ENCODE measurements around the gene RAB36.

Gene RAB36

DNA sequence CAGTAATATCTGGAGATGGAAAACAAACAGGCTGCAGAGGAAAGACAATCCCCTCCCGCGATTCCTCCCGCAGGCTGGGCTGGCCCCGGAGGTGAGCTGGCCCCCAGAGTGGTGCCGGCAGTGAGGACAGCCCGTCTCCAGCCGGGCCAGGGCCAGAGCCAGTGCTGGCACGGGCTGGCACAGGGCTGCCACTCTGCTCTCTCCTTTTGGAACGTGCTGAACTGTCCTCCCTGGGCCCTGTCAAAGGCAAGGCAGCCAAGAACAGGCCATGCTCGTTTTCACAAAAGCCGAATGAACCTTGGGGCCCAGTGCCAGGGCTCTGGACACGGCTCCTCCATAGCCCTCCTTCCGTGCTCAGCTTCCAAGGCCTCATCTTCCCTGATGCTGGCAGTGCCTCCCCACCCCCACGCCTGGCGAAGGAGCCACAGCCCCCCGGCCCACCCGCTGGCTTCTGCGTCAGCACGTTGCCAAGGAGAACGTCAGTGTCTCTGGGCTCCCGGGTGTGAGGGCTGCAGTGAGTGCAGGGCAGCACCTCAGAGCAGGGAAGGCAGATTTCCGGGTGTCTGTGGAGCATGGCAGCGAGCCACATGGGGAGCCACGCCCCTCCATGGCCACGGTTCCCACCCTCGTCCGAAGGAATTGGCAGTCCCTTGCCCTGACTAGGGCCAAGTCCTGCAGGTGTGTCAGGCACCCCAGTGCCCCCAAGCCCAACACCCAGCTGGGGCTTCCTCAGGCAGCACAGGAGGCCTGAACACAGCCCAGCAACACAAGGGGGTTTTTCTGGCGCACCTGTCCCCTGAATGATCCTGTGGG is 46.4 kb upstream of the RAB36 start:
- Histone ChIP-seq H3K9me3 (no peaks in the 10 kb centered on the region), H3K4me1 (peaks cover 0 to 20% (median 18%) of the 10 kb centered on the region in 4 donors), H3K27me3 (no peaks in the 10 kb centered on the region), H3K4me3 (no peak overlapping the region), H3K27ac (peak overlapping the region; percentile 64 to 71), H3K36me3 (no peaks in the 10 kb centered on the region)
- TF ChIP-seq, protein P1, sequence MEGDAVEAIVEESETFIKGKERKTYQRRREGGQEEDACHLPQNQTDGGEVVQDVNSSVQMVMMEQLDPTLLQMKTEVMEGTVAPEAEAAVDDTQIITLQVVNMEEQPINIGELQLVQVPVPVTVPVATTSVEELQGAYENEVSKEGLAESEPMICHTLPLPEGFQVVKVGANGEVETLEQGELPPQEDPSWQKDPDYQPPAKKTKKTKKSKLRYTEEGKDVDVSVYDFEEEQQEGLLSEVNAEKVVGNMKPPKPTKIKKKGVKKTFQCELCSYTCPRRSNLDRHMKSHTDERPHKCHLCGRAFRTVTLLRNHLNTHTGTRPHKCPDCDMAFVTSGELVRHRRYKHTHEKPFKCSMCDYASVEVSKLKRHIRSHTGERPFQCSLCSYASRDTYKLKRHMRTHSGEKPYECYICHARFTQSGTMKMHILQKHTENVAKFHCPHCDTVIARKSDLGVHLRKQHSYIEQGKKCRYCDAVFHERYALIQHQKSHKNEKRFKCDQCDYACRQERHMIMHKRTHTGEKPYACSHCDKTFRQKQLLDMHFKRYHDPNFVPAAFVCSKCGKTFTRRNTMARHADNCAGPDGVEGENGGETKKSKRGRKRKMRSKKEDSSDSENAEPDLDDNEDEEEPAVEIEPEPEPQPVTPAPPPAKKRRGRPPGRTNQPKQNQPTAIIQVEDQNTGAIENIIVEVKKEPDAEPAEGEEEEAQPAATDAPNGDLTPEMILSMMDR (IDR thresholded peaks at IDR 0.05): no peak
- peak; percentile 29 to 80 for DNase-seq
- intact Hi-C loops (cut with DNase I; ENCODE audit: low total_unique reads): no loop called here

DNA sequence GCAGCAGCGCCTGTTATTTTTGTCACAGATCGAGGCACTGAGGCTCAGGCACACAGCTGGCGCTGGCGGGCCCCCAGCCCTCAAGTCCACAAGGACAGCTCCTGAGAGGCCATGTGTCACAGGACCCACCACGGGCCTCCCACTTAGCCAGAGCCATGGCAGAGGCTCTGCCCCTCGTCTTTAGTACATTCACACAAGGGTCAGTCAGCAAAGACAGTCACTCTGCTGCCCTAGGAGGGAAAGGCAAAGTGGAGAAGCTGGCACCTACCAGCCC is 45.8 kb upstream of the RAB36 start:
- H3K4me1 ChIP-seq: peaks cover 0 to 20% (median 18%) of the 10 kb centered on the region in 4 donors

DNA sequence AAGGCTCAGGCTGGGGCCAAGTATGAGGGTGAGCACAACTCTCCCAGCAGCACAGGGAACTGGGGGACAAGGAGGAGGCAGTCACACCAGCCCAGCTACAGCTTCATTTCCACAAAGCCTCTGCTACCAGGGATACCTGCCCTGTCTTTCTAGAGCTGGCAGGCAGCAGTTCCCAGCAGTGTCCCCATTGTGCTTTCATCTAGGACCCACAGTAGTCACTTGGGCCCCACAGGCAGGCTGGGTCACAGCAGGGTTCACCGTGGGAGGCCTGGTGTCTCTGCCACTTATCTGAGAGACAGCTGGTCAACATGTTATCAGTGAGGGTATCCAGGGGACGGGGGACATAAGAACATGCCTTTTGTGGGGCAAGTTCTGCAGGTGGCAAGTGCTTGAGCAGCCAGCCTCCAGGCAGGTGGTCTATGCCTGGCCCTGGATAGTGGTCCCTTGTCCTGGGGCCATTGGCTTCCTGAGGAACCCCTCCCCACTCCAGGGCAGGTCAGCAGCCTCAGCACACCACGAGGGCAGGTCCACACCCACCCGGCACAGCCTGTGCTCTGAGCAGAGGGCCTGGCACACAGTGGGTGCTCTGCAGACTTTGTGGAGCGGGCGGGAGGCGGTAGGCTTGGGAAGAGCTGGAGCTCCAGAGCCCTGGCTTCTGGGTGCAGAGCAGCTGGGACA is 45.0 kb upstream of the RAB36 start:
- DNase-seq: no peak
- no peaks in the 10 kb centered on the region for H3K36me3 ChIP-seq
- no peaks in the 10 kb centered on the region for H3K9me3 ChIP-seq
- no peak overlapping the region for H3K4me3 ChIP-seq
- intact Hi-C loops (cut with DNase I; ENCODE audit: low total_unique reads): no loop called here
- H3K27ac ChIP-seq: no peak overlapping the region
- TF ChIP-seq, protein P1 (IDR thresholded peaks at IDR 0.05): no peak
- H3K4me1 ChIP-seq: peaks cover 0 to 20% (median 18%) of the 10 kb centered on the region in 4 donors
- no peaks in the 10 kb centered on the region for H3K27me3 ChIP-seq

More for the DNA sequence above, 45.8 kb upstream of the RAB36 start:
- Histone ChIP-seq H3K4me3 (no peak overlapping the region), H3K36me3 (no peaks in the 10 kb centered on the region), H3K27me3 (no peaks in the 10 kb centered on the region), H3K9me3 (no peaks in the 10 kb centered on the region), H3K27ac (peak overlapping the region; percentile 64 to 71)
- TF ChIP-seq, protein P1 (IDR thresholded peaks at IDR 0.05): no peak
- no peak for DNase-seq
- intact Hi-C loops (cut with DNase I; ENCODE audit: low total_unique reads): no loop called here

DNA sequence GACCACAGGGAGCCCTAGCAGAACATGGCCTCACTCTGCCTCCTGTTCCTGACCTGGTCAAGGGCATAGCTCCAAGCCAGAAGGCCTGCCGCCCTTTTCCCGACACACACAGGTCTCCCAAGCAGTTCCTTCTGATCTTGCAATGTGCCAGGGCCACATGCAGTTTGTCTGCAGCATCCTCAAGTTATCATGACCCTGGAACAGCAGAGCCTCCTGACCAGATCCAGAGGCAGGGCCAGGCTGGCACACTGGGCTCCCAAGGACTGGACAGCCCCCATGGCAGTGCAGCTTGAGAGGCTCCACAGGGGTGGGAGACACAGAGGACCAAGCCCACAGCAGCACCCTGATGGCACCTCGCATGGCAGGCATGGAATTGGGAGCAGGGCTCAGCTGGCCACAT is 43.8 kb upstream of the RAB36 start:
- no peaks in the 10 kb centered on the region for H3K27me3 ChIP-seq
- H3K9me3 ChIP-seq: no peaks in the 10 kb centered on the region
- H3K4me1 ChIP-seq: peaks cover 0 to 20% (median 18%) of the 10 kb centered on the region in 4 donors
- H3K36me3 ChIP-seq: no peaks in the 10 kb centered on the region
- DNase-seq: no peak
- intact Hi-C loops (cut with DNase I; ENCODE audit: low total_unique reads): no loop called here
- TF ChIP-seq, protein P1 (IDR thresholded peaks at IDR 0.05): no peak
- no peak overlapping the region for H3K4me3 ChIP-seq
- H3K27ac ChIP-seq: no peak overlapping the region

DNA sequence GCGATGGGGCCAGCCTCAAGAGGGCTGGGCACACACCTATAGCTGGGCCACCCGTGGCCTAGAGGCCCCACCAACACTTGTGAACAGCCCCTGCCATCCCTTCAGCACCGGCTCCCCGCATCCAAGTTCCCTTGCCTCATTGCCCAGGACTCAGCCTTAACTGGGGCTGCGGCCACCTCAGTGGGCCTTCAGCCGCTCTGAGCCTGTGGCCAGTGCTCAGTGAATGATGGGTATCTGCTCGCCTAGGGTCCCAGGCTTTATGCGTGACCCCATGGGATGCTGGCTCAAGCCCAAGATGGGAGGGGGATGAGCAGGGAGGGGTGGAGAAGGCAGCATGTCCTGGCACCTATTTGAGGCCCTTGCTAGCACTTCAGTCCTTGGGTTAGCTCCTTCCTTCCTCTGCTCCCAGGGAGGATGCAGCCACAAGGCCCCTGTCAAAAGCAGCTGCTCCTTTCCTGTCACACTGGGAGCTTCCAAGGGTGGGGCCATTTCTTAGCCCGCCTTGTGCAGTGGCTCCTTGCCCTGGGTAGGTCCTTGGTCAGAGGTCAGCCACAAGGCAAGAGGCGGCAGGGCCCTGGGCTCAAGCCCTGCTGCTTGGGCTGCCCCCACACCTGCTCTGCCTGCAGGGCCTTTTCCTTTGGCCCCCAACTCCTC is 43.1 kb upstream of the RAB36 start:
- Histone ChIP-seq H3K4me3 (no peak overlapping the region), H3K36me3 (no peaks in the 10 kb centered on the region), H3K9me3 (no peaks in the 10 kb centered on the region), H3K27me3 (no peaks in the 10 kb centered on the region), H3K27ac (no peak overlapping the region), H3K4me1 (peaks cover 0 to 20% (median 18%) of the 10 kb centered on the region in 4 donors)
- TF ChIP-seq, protein P1 (IDR thresholded peaks at IDR 0.05): no peak
- DNase-seq: no peak
- intact Hi-C loops (cut with DNase I; ENCODE audit: low total_unique reads): no loop called here
